Thyroid gland (tissue), 4 donors: ENCODE data around the gene SFXN5.

Experiments used
- POLR2A ChIP-seq, 2 donors: fragments of 450-650 bp; IDR thresholded peaks; one replicate each; pipeline ENCODE4 v1.6.1; 2017; ENCODE audit warnings: antibody characterized with exemption in 2 of 2, mild to moderate bottlenecking in 2 of 2, moderate library complexity in 1 of 2
- TF ChIP-seq, protein P1 (sequence below), 6 experiments: fragments of 200-600 bp in 3 of 6; fragments of 450-650 bp in 3 of 6; sonication (generic) in 3 of 6; IDR thresholded peaks; one replicate each; pipeline ENCODE4 v1.5.1; 2016 to 2019; ENCODE audit warnings: antibody characterized with exemption in 6 of 6, mild to moderate bottlenecking in 2 of 6, inconsistent platforms in 1 of 6, moderate library complexity in 1 of 6

- TF ChIP-seq, protein P1, sequence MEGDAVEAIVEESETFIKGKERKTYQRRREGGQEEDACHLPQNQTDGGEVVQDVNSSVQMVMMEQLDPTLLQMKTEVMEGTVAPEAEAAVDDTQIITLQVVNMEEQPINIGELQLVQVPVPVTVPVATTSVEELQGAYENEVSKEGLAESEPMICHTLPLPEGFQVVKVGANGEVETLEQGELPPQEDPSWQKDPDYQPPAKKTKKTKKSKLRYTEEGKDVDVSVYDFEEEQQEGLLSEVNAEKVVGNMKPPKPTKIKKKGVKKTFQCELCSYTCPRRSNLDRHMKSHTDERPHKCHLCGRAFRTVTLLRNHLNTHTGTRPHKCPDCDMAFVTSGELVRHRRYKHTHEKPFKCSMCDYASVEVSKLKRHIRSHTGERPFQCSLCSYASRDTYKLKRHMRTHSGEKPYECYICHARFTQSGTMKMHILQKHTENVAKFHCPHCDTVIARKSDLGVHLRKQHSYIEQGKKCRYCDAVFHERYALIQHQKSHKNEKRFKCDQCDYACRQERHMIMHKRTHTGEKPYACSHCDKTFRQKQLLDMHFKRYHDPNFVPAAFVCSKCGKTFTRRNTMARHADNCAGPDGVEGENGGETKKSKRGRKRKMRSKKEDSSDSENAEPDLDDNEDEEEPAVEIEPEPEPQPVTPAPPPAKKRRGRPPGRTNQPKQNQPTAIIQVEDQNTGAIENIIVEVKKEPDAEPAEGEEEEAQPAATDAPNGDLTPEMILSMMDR (IDR thresholded peaks at IDR 0.05): no peak
- TF ChIP-seq POLR2A (IDR thresholded peaks at IDR 0.05): no peak
Measured at GRCh38 chr2:72901426-72901825, 170.1 kb downstream of the SFXN5 start.
